Erythroblast (primary cell): Measurements from ENCODE around the gene PLCB3.

Experiments
- GATA1 ChIP-seq: IDR thresholded peaks from 2 replicates; pipeline ENCODE4 v1.6.1; 2011; ENCODE audit warnings: low read depth, mild to moderate bottlenecking, control low read depth, low read length, moderate library complexity
- POLR2A ChIP-seq: IDR thresholded peaks from 2 replicates; pipeline ENCODE4 v1.6.1; 2011; ENCODE audit warnings: mild to moderate bottlenecking, low read length

DNA sequence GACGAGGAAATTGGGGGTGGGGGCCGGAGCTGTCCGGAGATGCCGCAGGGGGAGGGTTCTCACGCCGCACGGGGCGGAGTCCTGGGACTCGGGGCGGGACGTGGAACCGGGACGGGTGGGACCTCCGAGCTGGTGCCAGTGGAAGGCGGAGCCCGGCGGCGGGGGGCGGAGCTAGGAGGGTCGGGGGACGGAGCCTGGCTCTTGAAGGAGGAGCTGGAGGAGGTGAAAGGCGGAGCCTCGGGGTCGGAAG lies 10.2 kb upstream of the PLCB3 start:
- TF ChIP-seq POLR2A (no peak), GATA1 (no peak)
